Right lobe of liver (tissue), 6 donors: ENCODE data around the gene LCN2. TPM values are rescaled to one million over a fixed set of nuclear protein-coding genes. Genes with fewer than 3 reads are reported as not detected.

Experiments
- ATAC-seq, 4 donors: fragments of 200-7000 bp; cut with Tn5 transposase; one replicate each; pipeline ENCODE4 v1.9.1; 2020; ENCODE audit warnings: mild to moderate bottlenecking in 4 of 4, moderate library complexity in 4 of 4
- DNase-seq, 3 donors: peaks; one replicate each; pipeline ENCODE4 v3.0.0-alpha.2; 2020
- H3K27ac ChIP-seq, 3 donors: fragments of 200-600 bp; one replicate each; pipeline ENCODE4 v1.8.0; 2022
- H3K27me3 ChIP-seq, 2 donors: fragments of 200-600 bp; one replicate each; pipeline ENCODE4 v1.8.0; 2022
- H3K36me3 ChIP-seq, 4 donors: fragments of 200-600 bp; sonication (generic) in 1 of 4; one replicate each; pipeline versions ENCODE4 v1.5.1 to v1.8.0; 2017 to 2022; ENCODE audit warnings: control low read depth in 1 of 4
- H3K4me1 ChIP-seq, 4 donors: fragments of 200-600 bp; sonication (generic) in 1 of 4; one replicate each; pipeline versions ENCODE4 v1.5.1 to v1.8.0; 2017 to 2022; ENCODE audit warnings: control low read depth in 1 of 4
- H3K4me3 ChIP-seq, 3 donors: fragments of 200-600 bp; one replicate each; pipeline ENCODE4 v1.8.0; 2022
- H3K9me3 ChIP-seq, 4 donors: fragments of 200-600 bp; sonication (generic) in 1 of 4; one replicate each; pipeline versions ENCODE4 v1.5.1 to v1.8.0; 2017 to 2022; ENCODE audit warnings: control low read depth in 1 of 4
- POLR2A ChIP-seq: fragments of 450-650 bp; IDR thresholded peaks from one replicate; pipeline ENCODE4 v1.6.1; 2017; ENCODE audit warnings: antibody characterized with exemption, mild to moderate bottlenecking
- WGBS: methylation state at CpG from one replicate; pipeline ENCODE4 v1.1.6; 2018; ENCODE audit warnings: low coverage, low lambda C conversion rate; ENCODE audit not compliant: insufficient coverage; ENCODE audit errors: missing lambda C conversion rate; 5-methylcytosine and 5-hydroxymethylcytosine counted together
- intact Hi-C, 2 donors: fragments of 100-400 bp; cut with DNase I; formaldehyde crosslinking; loops; one replicate each; pipeline versions ENCODE4 v1.11.2 to v1.14.1; 2022
- total RNA-seq, 6 experiments: library from RNA; depleted of rRNA in 2 of 6; stranded (reverse); fragments of >200 nt in 2 of 6; fragmentation: NEBNext Ultra II Directional in 3 of 6; extraction: Animal tissue kit (Norgen Biotek cat#: 25700) in 3 of 6; gene quantifications; one replicate each; pipeline versions ENCODE4 v1.1.0 to v1.2.4, GENCODE V29; 2016 to 2023
- TF ChIP-seq, protein P1 (sequence below), 4 donors: fragments of 200-600 bp in 3 of 4; fragments of 450-650 bp in 1 of 4; IDR thresholded peaks; one replicate each; pipeline versions ENCODE4 v1.5.1 to v1.8.0; 2016 to 2022; ENCODE audit warnings: antibody characterized with exemption in 4 of 4, mild to moderate bottlenecking in 2 of 4
- donor health status: DM: no; HTN: yes; CAD: no.
- donor health status: DM: no; HTN: no; CAD: no.
- donor health status: DM: no; HTN: no; CAD: no.
- donor health status: DM: no; HTN: yes; CAD: no.
- donor health status: DM: no; HTN: yes; CAD: no.

The LCN2 gene
- total RNA-seq, 6 experiments from 2014 or later: 2.7 to 81.8 (median 18.1) TPM

DNA sequence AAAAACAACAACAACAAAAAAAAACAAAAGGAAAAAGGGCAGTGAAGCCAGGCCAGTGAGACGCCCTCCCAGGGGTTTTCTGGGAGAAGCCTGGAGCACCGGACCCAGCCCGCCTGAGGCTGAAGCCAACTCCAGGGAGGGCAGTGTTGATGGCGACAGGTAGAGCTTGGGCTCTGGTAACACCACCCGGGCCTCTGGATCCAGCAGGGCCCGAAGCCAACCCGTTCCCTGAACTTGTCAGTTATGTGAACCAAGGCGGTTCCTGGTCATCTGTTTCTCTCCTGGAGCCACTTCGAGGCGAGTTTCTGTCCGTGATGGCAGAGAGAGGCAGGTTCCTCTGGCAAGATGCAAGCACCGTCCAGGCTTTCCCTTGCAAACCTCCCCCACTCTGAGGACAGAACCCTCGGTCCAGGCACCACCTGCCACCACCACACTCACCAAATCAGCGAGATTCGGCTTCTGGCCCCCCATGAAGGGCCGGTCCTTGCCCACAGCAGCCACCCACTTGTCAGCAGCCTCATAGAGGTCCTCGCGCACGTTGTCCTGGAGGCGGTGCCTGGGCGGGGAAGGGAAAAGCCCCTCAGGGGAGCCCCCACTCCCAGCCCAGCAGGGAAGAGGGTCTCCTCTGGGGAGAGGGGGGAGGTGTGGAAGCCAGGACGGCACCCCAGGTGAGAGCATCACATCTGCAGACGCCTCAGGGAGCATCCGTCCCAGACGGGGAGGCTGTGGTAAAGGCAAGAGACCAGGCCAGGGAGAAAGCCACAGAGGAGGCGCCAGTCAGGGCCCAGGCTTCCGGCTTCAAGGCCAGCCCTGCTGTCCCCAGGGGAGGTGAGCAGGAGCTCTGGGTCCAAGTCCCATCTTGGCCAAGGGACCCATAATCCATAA lies 27.1 kb upstream of the LCN2 start:
- H3K4me3 ChIP-seq: no peak overlapping the region
- no peak overlapping the region for H3K27ac ChIP-seq
- DNase-seq: peak; percentile 17 to 55 (median 45)
- peaks cover 0 to 19% (median 9%) of the 10 kb centered on the region in 4 donors for H3K4me1 ChIP-seq
- TF ChIP-seq, protein P1, sequence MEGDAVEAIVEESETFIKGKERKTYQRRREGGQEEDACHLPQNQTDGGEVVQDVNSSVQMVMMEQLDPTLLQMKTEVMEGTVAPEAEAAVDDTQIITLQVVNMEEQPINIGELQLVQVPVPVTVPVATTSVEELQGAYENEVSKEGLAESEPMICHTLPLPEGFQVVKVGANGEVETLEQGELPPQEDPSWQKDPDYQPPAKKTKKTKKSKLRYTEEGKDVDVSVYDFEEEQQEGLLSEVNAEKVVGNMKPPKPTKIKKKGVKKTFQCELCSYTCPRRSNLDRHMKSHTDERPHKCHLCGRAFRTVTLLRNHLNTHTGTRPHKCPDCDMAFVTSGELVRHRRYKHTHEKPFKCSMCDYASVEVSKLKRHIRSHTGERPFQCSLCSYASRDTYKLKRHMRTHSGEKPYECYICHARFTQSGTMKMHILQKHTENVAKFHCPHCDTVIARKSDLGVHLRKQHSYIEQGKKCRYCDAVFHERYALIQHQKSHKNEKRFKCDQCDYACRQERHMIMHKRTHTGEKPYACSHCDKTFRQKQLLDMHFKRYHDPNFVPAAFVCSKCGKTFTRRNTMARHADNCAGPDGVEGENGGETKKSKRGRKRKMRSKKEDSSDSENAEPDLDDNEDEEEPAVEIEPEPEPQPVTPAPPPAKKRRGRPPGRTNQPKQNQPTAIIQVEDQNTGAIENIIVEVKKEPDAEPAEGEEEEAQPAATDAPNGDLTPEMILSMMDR (IDR thresholded peaks at IDR 0.05): no peak
- TF ChIP-seq POLR2A: no peak
- H3K36me3 ChIP-seq: peaks cover 0 to 22% (median 8%) of the 10 kb centered on the region in 4 donors
- H3K27me3 ChIP-seq: no peaks in the 10 kb centered on the region
- WGBS: 83% methylated on average over 1 of the region's 27 CpGs
- ATAC-seq: no peak
- H3K9me3 ChIP-seq: no peaks in the 10 kb centered on the region
- intact Hi-C loops: no loop called here

DNA sequence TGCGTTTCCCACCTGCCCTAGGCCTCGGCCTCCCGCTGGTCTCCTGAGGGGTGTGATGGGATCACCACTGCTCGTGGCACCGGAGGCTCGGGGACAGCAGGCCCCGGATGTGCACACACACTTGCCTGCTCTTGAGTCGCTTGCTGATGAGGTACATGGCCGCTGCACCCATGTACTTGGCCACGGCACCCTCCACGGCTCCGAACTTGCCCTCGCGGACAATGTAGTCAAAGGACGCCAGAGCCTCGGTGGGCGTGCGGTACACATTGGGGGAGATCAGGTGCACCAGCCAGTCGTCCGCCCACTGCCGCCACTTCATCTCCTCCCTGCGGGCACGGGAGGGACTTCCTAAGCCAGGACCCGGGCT lies 26.5 kb upstream of the LCN2 start:
- intact Hi-C loops: no loop called here
- Histone ChIP-seq H3K27ac (no peak overlapping the region), H3K4me3 (no peak overlapping the region), H3K9me3 (no peaks in the 10 kb centered on the region), H3K36me3 (peaks cover 0 to 22% (median 8%) of the 10 kb centered on the region in 4 donors), H3K4me1 (peaks cover 0 to 17% (median 8%) of the 10 kb centered on the region in 4 donors), H3K27me3 (no peaks in the 10 kb centered on the region)
- DNase-seq (peak in 2 of 3 donors; percentile 19 to 47), ATAC-seq (no peak)
- no CpG with 5 or more reads among the region's 24 CpGs for WGBS
- TF ChIP-seq, protein P1 (IDR thresholded peaks at IDR 0.05): no peak
- TF ChIP-seq POLR2A: no peak

DNA sequence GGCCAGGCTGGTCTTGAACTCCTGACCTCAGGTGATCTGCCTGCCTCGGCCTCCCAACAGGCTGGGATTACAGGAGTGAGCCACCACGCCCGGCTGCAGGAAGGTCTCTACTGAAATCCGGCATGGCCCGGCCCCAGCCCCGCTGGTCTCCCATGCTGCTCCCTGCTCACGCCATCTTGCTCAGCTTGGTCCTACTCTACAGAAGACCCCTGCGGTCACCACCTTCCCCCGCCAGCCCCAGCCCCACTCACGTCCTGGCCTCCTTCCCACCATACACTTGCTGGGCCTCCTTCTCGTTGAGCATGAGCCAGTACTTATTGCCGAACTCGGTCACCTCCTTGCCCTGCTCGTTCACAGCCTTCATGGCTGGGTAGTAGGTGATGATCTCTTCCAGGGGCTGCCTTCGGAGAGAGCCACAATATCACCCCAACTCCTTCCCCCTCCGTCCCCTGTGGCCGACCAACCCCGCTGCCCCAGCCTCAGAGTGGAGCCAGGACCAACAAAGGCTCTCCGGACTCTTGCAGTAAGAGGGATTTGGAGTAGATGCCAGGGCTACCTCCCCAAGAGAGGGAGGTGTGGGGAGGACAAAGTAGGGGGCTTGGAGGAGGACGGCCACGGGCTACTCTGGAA lies 25.7 kb upstream of the LCN2 start:
- WGBS: 92% methylated on average over 14 of the region's 21 CpGs
- Histone ChIP-seq H3K27ac (no peak overlapping the region), H3K27me3 (no peaks in the 10 kb centered on the region), H3K9me3 (no peaks in the 10 kb centered on the region), H3K36me3 (peaks cover 0 to 22% (median 8%) of the 10 kb centered on the region in 4 donors), H3K4me3 (no peak overlapping the region), H3K4me1 (peaks cover 0 to 18% (median 8%) of the 10 kb centered on the region in 4 donors)
- peak; percentile 13 to 45 (median 35) for DNase-seq
- no peak for ATAC-seq
- intact Hi-C loops: no loop called here
- TF ChIP-seq, protein P1 (IDR thresholded peaks at IDR 0.05): no peak
- TF ChIP-seq POLR2A: no peak

DNA sequence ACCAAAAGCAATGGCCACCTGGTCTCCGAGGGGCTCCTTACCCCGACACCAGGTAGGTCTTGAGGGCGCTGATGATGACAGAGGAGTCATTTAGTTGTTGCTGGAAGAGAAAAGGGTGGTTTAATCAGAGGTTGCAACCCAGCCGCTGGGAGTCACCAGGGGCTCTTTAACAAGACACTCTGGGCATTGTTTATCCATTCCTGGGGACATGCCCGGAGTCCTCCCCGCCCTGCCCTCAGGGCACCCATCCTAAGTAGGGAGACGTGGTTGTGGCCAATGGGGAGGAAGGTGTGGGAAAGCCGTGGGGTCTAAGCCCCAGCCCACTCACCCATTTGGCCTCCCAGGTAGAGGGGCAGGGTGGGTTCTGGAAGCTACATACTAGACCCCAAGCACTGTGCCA lies 24.8 kb upstream of the LCN2 start:
- no peak for TF ChIP-seq POLR2A
- TF ChIP-seq, protein P1 (IDR thresholded peaks at IDR 0.05): no peak
- H3K27me3 ChIP-seq: no peaks in the 10 kb centered on the region
- peak; percentile 15 to 52 (median 42) for DNase-seq
- peaks cover 0 to 22% (median 8%) of the 10 kb centered on the region in 4 donors for H3K36me3 ChIP-seq
- no peaks in the 10 kb centered on the region for H3K9me3 ChIP-seq
- ATAC-seq: no peak
- H3K4me3 ChIP-seq: no peak overlapping the region
- WGBS: 89% methylated on average over 3 of the region's 8 CpGs
- intact Hi-C loops: no loop called here
- H3K27ac ChIP-seq: no peak overlapping the region
- H3K4me1 ChIP-seq: peaks cover 0 to 22% (median 11%) of the 10 kb centered on the region in 4 donors
